Activated CD8-positive, alpha-beta memory T cell treated with anti-CD3 and anti-CD28 coated beads, Interleukin-2, amount 50 U/mL, for 4 hours (primary cell): ENCODE results near the gene ANP32E.
"Not testable (repeated sequence)": the region's sequence is repeated elsewhere in the genome, so short reads cannot be mapped to it uniquely, and the experiment has no call there.

Source experiments
- DNase-seq: peaks from one replicate; pipeline ENCODE4 v3.0.0-alpha.2; 2020

Gene ANP32E

GRCh38 chr1:150210706-150211105, 25.2 kb downstream of the ANP32E start:
- DNase-seq = no peak

GRCh38 chr1:150210091-150210490, 25.8 kb downstream of the ANP32E start:
- DNase-seq = no peak

- DNase-seq = not testable (repeated sequence)
Measured at GRCh38 chr1:150208460-150208859, 27.5 kb downstream of the ANP32E start.

- no peak for DNase-seq
Measured at GRCh38 chr1:150207281-150207971, 28.5 kb downstream of the ANP32E start.

- DNase-seq = no peak
Measured at GRCh38 chr1:150196417-150196816, 39.5 kb downstream of the ANP32E start.

GRCh38 chr1:150194381-150195031, 41.4 kb downstream of the ANP32E start:
- DNase-seq = no peak

- no peak for DNase-seq
Measured at GRCh38 chr1:150192012-150192411, 43.9 kb downstream of the ANP32E start.

GRCh38 chr1:150187560-150187931, 48.4 kb downstream of the ANP32E start:
- DNase-seq = no peak

GRCh38 chr1:150186789-150187559, 48.9 kb downstream of the ANP32E start:
- no peak for DNase-seq

GRCh38 chr1:150186438-150186788, 49.5 kb downstream of the ANP32E start:
- not testable (repeated sequence) for DNase-seq

- no peak for DNase-seq
Measured at GRCh38 chr1:150185481-150185880, 50.4 kb downstream of the ANP32E start.

GRCh38 chr1:150183061-150183460, 52.9 kb downstream of the ANP32E start:
- no peak for DNase-seq

- DNase-seq = no peak
Measured at GRCh38 chr1:150182247-150182646, 53.7 kb downstream of the ANP32E start.

- no peak for DNase-seq
Measured at GRCh38 chr1:150180474-150180873, 55.4 kb downstream of the ANP32E start.

- no peak for DNase-seq
Measured at GRCh38 chr1:150179867-150180266, 56.0 kb downstream of the ANP32E start.

- DNase-seq = no peak
Measured at GRCh38 chr1:150178548-150178947, 57.4 kb downstream of the ANP32E start.

- DNase-seq = no peak
Measured at GRCh38 chr1:150176593-150176992, 59.3 kb downstream of the ANP32E start.

GRCh38 chr1:150173141-150173585, 62.7 kb downstream of the ANP32E start:
- no peak for DNase-seq

- no peak for DNase-seq
Measured at GRCh38 chr1:150171801-150172200, 64.1 kb downstream of the ANP32E start.

GRCh38 chr1:150168960-150169601, 66.8 kb downstream of the ANP32E start:
- DNase-seq = peak; percentile 55
